GM12874 (cell line): ENCODE measurements around the gene MAML3.

ENCODE experiments used
- CTCF ChIP-seq: IDR thresholded peaks from 2 replicates; pipeline ENCODE4 v1.5.1; 2011; ENCODE audit warnings: low read depth, mild to moderate bottlenecking, control low read depth, low read length, moderate library complexity; ENCODE audit not compliant: insufficient read depth

The MAML3 gene

GRCh38 chr4:140070973-140071372 lies 83.0 kb downstream of the MAML3 start:
- TF ChIP-seq CTCF = no peak

- TF ChIP-seq CTCF = no peak
These were observed 83.6 kb downstream of the MAML3 start for GRCh38 chr4:140070366-140070765.

- no peak for TF ChIP-seq CTCF
These were observed 84.9 kb downstream of the MAML3 start for GRCh38 chr4:140069066-140069465.

GRCh38 chr4:140068271-140068670 lies 85.7 kb downstream of the MAML3 start:
- no peak for TF ChIP-seq CTCF

- no peak for TF ChIP-seq CTCF
These were observed 87.7 kb downstream of the MAML3 start for GRCh38 chr4:140066031-140066930.

- no peak for TF ChIP-seq CTCF
These were observed 88.6 kb downstream of the MAML3 start for GRCh38 chr4:140065393-140065792.

GRCh38 chr4:140061659-140062289 lies 92.2 kb downstream of the MAML3 start:
- TF ChIP-seq CTCF = no peak
